ENCODE measurements around the gene KRTAP9-4.

DNA sequence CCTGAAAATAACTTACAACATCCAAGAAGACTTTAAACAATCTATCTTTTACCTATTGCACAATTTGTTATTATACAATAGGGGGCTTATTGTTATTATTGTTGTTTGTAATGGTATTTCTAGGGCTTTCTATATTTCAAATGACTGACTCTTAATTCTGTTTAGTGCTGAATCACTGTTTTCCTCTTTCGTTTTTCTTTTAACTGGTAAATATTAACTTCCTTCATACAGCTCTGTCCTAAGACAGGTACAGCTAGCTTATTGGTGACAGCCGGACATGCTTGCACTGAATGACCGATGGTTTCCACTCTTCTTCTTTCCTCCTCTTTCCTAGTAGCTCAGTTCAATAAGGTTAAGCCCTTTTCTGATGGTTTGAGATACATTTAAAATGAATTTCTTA, 37.6 kb downstream of the KRTAP9-4 start:
- no peak for TF ChIP-seq POLR2A (IDR thresholded peaks at IDR 0.05)
- TF ChIP-seq, protein P1, sequence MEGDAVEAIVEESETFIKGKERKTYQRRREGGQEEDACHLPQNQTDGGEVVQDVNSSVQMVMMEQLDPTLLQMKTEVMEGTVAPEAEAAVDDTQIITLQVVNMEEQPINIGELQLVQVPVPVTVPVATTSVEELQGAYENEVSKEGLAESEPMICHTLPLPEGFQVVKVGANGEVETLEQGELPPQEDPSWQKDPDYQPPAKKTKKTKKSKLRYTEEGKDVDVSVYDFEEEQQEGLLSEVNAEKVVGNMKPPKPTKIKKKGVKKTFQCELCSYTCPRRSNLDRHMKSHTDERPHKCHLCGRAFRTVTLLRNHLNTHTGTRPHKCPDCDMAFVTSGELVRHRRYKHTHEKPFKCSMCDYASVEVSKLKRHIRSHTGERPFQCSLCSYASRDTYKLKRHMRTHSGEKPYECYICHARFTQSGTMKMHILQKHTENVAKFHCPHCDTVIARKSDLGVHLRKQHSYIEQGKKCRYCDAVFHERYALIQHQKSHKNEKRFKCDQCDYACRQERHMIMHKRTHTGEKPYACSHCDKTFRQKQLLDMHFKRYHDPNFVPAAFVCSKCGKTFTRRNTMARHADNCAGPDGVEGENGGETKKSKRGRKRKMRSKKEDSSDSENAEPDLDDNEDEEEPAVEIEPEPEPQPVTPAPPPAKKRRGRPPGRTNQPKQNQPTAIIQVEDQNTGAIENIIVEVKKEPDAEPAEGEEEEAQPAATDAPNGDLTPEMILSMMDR (IDR thresholded peaks at IDR 0.05) = no peak

Measured in uterus (tissue), 2 donors.